CD14-positive monocyte (primary cell): ENCODE results near the gene PPARG. TPM values are rescaled to one million over a fixed set of nuclear protein-coding genes. Genes with fewer than 3 reads are reported as not detected.

Experiments used
- DNase-seq, 3 donors: peaks; one replicate each; pipeline ENCODE4 v3.0.0-alpha.2; 2011 to 2022
- H2AFZ ChIP-seq: 2 replicates; pipeline ENCODE4 v1.6.0; 2012; ENCODE audit warnings: mild to moderate bottlenecking, low read depth, low read length, inconsistent platforms; ENCODE audit not compliant: insufficient read depth, poor library complexity, severe bottlenecking
- H3K27ac ChIP-seq, 2 donors: 1 replicate in 1 of 2; 2 replicates in 1 of 2; pipeline ENCODE4 v1.5.1; 2012 to 2013; ENCODE audit warnings: low read length in 2 of 2, control low read depth in 1 of 2, inconsistent platforms in 1 of 2, low read depth in 1 of 2, mild to moderate bottlenecking in 1 of 2
- H3K27me3 ChIP-seq, 2 donors: one replicate each; pipeline versions ENCODE4 v1.6.0 to v1.6.1; 2011 to 2013; ENCODE audit warnings: low read length in 2 of 2; ENCODE audit not compliant: control insufficient read depth in 2 of 2, insufficient read depth in 2 of 2
- H3K36me3 ChIP-seq, 2 donors: replicated peaks in 1 of 2; 1 replicate in 1 of 2; 2 replicates in 1 of 2; pipeline versions ENCODE4 v1.5.1 to v1.6.1; 2012 to 2013; ENCODE audit warnings: low read length in 2 of 2, control low read depth in 1 of 2, inconsistent platforms in 1 of 2, mild to moderate bottlenecking in 1 of 2; ENCODE audit not compliant: insufficient read depth in 2 of 2, control insufficient read depth in 1 of 2
- H3K4me1 ChIP-seq, 2 donors: 1 replicate in 1 of 2; 2 replicates in 1 of 2; pipeline versions ENCODE4 v1.5.1 to v1.6.1; 2012 to 2013; ENCODE audit warnings: low read length in 2 of 2, control low read depth in 1 of 2, inconsistent platforms in 1 of 2, mild to moderate bottlenecking in 1 of 2, moderate library complexity in 1 of 2; ENCODE audit not compliant: insufficient read depth in 2 of 2, control insufficient read depth in 1 of 2
- H3K4me2 ChIP-seq: replicated peaks from 2 replicates; pipeline ENCODE3; 2012; ENCODE audit warnings: low read length, moderate library complexity, mild to moderate bottlenecking; ENCODE audit not compliant: poor library complexity, severe bottlenecking; ENCODE audit errors: extremely low read depth
- H3K4me3 ChIP-seq, 3 experiments: fragments of 200-600 bp in 1 of 3; sonication (generic) in 1 of 3; replicated peaks in 1 of 3; 1 replicate in 2 of 3; 2 replicates in 1 of 3; pipeline ENCODE4 v1.5.1; 2011 to 2013; ENCODE audit warnings: low read length in 3 of 3, mild to moderate bottlenecking in 3 of 3, control low read depth in 2 of 3, low read depth in 2 of 3, inconsistent platforms in 1 of 3, moderate library complexity in 1 of 3
- H3K79me2 ChIP-seq: 2 replicates; pipeline ENCODE4 v1.6.0; 2012; ENCODE audit warnings: mild to moderate bottlenecking, control low read depth, inconsistent platforms, low read length, moderate library complexity; ENCODE audit not compliant: insufficient read depth
- H3K9ac ChIP-seq: 2 replicates; pipeline ENCODE4 v1.6.0; 2017; ENCODE audit warnings: low read length, mild to moderate bottlenecking; ENCODE audit not compliant: insufficient read depth, poor library complexity, severe bottlenecking
- H3K9me3 ChIP-seq, 2 donors: replicated peaks in 1 of 2; 1 replicate in 1 of 2; 2 replicates in 1 of 2; pipeline versions ENCODE4 v1.5.1 to v1.6.1; 2012 to 2013; ENCODE audit warnings: low read length in 2 of 2, control low read depth in 1 of 2; ENCODE audit not compliant: control insufficient read depth in 1 of 2, insufficient read depth in 1 of 2
- H4K20me1 ChIP-seq: 2 replicates; pipeline ENCODE4 v1.6.0; 2012; ENCODE audit warnings: mild to moderate bottlenecking, low read length, control low read depth, moderate library complexity; ENCODE audit not compliant: insufficient read depth
- H3K27ac Mint-ChIP-seq, 7 donors: one replicate each; pipeline ENCODE4 v1.8.0; 2020; ENCODE audit warnings: mild to moderate bottlenecking in 7 of 7, mixed read lengths in 7 of 7, moderate library complexity in 6 of 7, inconsistent platforms in 2 of 7
- H3K27me3 Mint-ChIP-seq, 3 donors: one replicate each; pipeline ENCODE4 v1.8.0; 2021 to 2022; ENCODE audit warnings: low read depth in 3 of 3, mild to moderate bottlenecking in 3 of 3, mixed read lengths in 3 of 3, moderate library complexity in 3 of 3, inconsistent platforms in 1 of 3
- H3K36me3 Mint-ChIP-seq, 2 donors: one replicate each; pipeline ENCODE4 v1.8.0; 2020; ENCODE audit warnings: mixed read lengths in 2 of 2, inconsistent platforms in 1 of 2, mild to moderate bottlenecking in 1 of 2
- H3K4me1 Mint-ChIP-seq: one replicate; pipeline ENCODE4 v1.8.0; 2020; ENCODE audit warnings: mild to moderate bottlenecking, mixed read lengths
- H3K4me3 Mint-ChIP-seq, 2 donors: one replicate each; pipeline ENCODE4 v1.8.0; 2020; ENCODE audit warnings: mild to moderate bottlenecking in 2 of 2, mixed read lengths in 2 of 2, moderate library complexity in 1 of 2
- H3K9me3 Mint-ChIP-seq, 7 donors: one replicate each; pipeline ENCODE4 v1.8.0; 2020 to 2022; ENCODE audit warnings: mixed read lengths in 7 of 7, mild to moderate bottlenecking in 6 of 7, moderate library complexity in 6 of 7, inconsistent platforms in 2 of 7
- WGBS: methylation state at CpG from one replicate; pipeline ENCODE4 v1.1.5; 2013; ENCODE audit warnings: missing lambda C conversion rate; ENCODE audit not compliant: insufficient coverage; 5-methylcytosine and 5-hydroxymethylcytosine counted together
- intact Hi-C, 2 donors: fragments of 100-400 bp; cut with micrococcal nuclease; formaldehyde crosslinking; loops; one replicate each; pipeline versions ENCODE4 v1.15.0 to v1.15.1; 2023
- polyA plus RNA-seq, 3 donors: library from polyadenylated mRNA; depleted of rRNA in 1 of 3; unstranded in 2 of 3; stranded (reverse) in 1 of 3; fragments of 300-500 nt in 2 of 3; fragments of >200 nt in 1 of 3; fragmentation: Illumina TruSeq in 2 of 3; gene quantifications; 1 replicate in 2 of 3; 2 replicates in 1 of 3; pipeline ENCODE4 v1.2.3, GENCODE V29; 2012 to 2021
- TF ChIP-seq, protein P1 (sequence below): fragments of 200-600 bp; IDR thresholded peaks from one replicate; pipeline ENCODE4 v1.8.0; 2022; ENCODE audit warnings: antibody characterized with exemption, mild to moderate bottlenecking

The PPARG gene
- polyA plus RNA-seq, 3 donors, result 0.56 to 2.0 (median 0.97) TPM

GRCh38 chr3:12471241-12471640 is 182.4 kb downstream of the PPARG start:
- WGBS, result 64% methylated on average over 3 of the region's 11 CpGs
- Histone ChIP-seq H3K9ac (no peak overlapping the region), H3K9me3 (no peaks in the 10 kb centered on the region), H3K4me2 (no peak overlapping the region), H3K4me3 (no peak overlapping the region), H2AFZ (no peak overlapping the region), H3K27me3 (no peaks in the 10 kb centered on the region), H3K4me1 (peaks cover 0 to 3% of the 10 kb centered on the region in 2 donors), H3K36me3 (no peaks in the 10 kb centered on the region), H3K79me2 (no peaks in the 10 kb centered on the region), H3K27ac (no peak overlapping the region), H4K20me1 (no peaks in the 10 kb centered on the region)
- TF ChIP-seq, protein P1, sequence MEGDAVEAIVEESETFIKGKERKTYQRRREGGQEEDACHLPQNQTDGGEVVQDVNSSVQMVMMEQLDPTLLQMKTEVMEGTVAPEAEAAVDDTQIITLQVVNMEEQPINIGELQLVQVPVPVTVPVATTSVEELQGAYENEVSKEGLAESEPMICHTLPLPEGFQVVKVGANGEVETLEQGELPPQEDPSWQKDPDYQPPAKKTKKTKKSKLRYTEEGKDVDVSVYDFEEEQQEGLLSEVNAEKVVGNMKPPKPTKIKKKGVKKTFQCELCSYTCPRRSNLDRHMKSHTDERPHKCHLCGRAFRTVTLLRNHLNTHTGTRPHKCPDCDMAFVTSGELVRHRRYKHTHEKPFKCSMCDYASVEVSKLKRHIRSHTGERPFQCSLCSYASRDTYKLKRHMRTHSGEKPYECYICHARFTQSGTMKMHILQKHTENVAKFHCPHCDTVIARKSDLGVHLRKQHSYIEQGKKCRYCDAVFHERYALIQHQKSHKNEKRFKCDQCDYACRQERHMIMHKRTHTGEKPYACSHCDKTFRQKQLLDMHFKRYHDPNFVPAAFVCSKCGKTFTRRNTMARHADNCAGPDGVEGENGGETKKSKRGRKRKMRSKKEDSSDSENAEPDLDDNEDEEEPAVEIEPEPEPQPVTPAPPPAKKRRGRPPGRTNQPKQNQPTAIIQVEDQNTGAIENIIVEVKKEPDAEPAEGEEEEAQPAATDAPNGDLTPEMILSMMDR, result no peak
- intact Hi-C loops, result no loop called here
- Mint-ChIP-seq H3K4me3 (no peak overlapping the region), H3K9me3 (no peaks in the 10 kb centered on the region), H3K36me3 (no peaks in the 10 kb centered on the region), H3K27me3 (peaks cover 0 to 5% (median 0%) of the 10 kb centered on the region in 3 donors), H3K27ac (peak overlapping the region in 2 of 7 donors; percentile 26 to 38), H3K4me1 (peaks cover 11% of the 10 kb centered on the region)
- DNase-seq, result peak in 2 of 3 donors; percentile 31 to 74

- DNase-seq, result no peak
- Histone ChIP-seq H3K27me3 (no peaks in the 10 kb centered on the region), H3K9ac (no peak overlapping the region), H3K36me3 (no peaks in the 10 kb centered on the region), H4K20me1 (no peaks in the 10 kb centered on the region), H3K4me1 (peaks cover 0 to 3% of the 10 kb centered on the region in 2 donors), H3K79me2 (no peaks in the 10 kb centered on the region), H3K27ac (no peak overlapping the region), H3K4me2 (no peak overlapping the region), H3K4me3 (no peak overlapping the region), H3K9me3 (no peaks in the 10 kb centered on the region), H2AFZ (no peak overlapping the region)
- H3K27ac Mint-ChIP-seq, result no peak overlapping the region
- peaks cover 0 to 5% (median 0%) of the 10 kb centered on the region in 3 donors for H3K27me3 Mint-ChIP-seq
- no peaks in the 10 kb centered on the region for H3K36me3 Mint-ChIP-seq
- 92% methylated on average over 6 of the region's 11 CpGs for WGBS
- H3K9me3 Mint-ChIP-seq, result no peaks in the 10 kb centered on the region
- H3K4me1 Mint-ChIP-seq, result peaks cover 14% of the 10 kb centered on the region
- H3K4me3 Mint-ChIP-seq, result no peak overlapping the region
- TF ChIP-seq, protein P1, result no peak
- intact Hi-C loops, result no loop called here
Measured at GRCh38 chr3:12472000-12472610, 183.2 kb downstream of the PPARG start.
